GM23338 (cell line): ENCODE measurements around the gene ZKSCAN2. TPM values are rescaled to one million over a fixed set of nuclear protein-coding genes. Genes with fewer than 3 reads are reported as not detected.

Source experiments
- ATAC-seq: fragments of 200-7000 bp; cut with Tn5 transposase; 3 replicates; pipeline ENCODE4 v1.9.1; 2020
- DNase-seq: peaks from one replicate; pipeline ENCODE4 v3.0.0-alpha.2; 2015; ENCODE audit warnings: low spot score
- H2AFZ ChIP-seq: fragments of 200-600 bp; sonication (generic); 2 replicates; pipeline ENCODE4 v1.8.0; 2016; ENCODE audit warnings: antibody characterized with exemption, mild to moderate bottlenecking, moderate library complexity
- H3F3A ChIP-seq: fragments of 200-600 bp; sonication (generic); replicated peaks from 2 replicates; pipeline ENCODE4 v1.8.0; 2017; ENCODE audit warnings: antibody characterized with exemption, mixed run types, low read depth
- H3K27ac ChIP-seq: fragments of 200-600 bp; sonication (generic); 2 replicates; pipeline ENCODE4 v1.6.1; 2016; ENCODE audit warnings: low read depth
- H3K27me3 ChIP-seq: fragments of 200-600 bp; sonication (generic); 2 replicates; pipeline ENCODE4 v1.8.0; 2016; ENCODE audit warnings: mild to moderate bottlenecking, mixed run types, moderate library complexity; ENCODE audit not compliant: insufficient read depth
- H3K36me3 ChIP-seq: fragments of 200-600 bp; sonication (generic); 2 replicates; pipeline ENCODE4 v1.8.0; 2016; ENCODE audit warnings: mild to moderate bottlenecking; ENCODE audit not compliant: insufficient read depth
- H3K4me1 ChIP-seq: fragments of 200-600 bp; sonication (generic); 2 replicates; pipeline ENCODE4 v1.8.0; 2016; ENCODE audit warnings: mild to moderate bottlenecking, moderate library complexity; ENCODE audit not compliant: insufficient read depth
- H3K4me2 ChIP-seq: fragments of 200-600 bp; sonication (generic); 2 replicates; pipeline ENCODE4 v1.7.1; 2017; ENCODE audit warnings: mixed run types
- H3K4me3 ChIP-seq: fragments of 200-600 bp; sonication (generic); 2 replicates; pipeline ENCODE4 v1.6.1; 2016; ENCODE audit warnings: mixed run types
- H3K79me2 ChIP-seq: fragments of 200-600 bp; sonication (generic); replicated peaks from 2 replicates; pipeline ENCODE4 v1.8.0; 2017; ENCODE audit warnings: mild to moderate bottlenecking; ENCODE audit not compliant: insufficient read depth
- H3K9me2 ChIP-seq: fragments of 200-600 bp; sonication (generic); 2 replicates; pipeline ENCODE4 v1.8.0; 2017; ENCODE audit not compliant: insufficient read depth
- H4K20me1 ChIP-seq: fragments of 200-600 bp; sonication (generic); replicated peaks from 2 replicates; pipeline ENCODE4 v1.8.0; 2017; ENCODE audit warnings: mild to moderate bottlenecking; ENCODE audit not compliant: insufficient read depth
- H3K27ac Mint-ChIP-seq: 2 replicates; pipeline ENCODE4 v1.8.0; 2020; ENCODE audit warnings: inconsistent platforms, mild to moderate bottlenecking, moderate library complexity, mixed read lengths
- H3K27me3 Mint-ChIP-seq: 3 replicates; pipeline ENCODE4 v1.8.0; 2022; ENCODE audit warnings: low read depth, mild to moderate bottlenecking, moderate library complexity, mixed read lengths, inconsistent platforms; ENCODE audit not compliant: insufficient read depth, poor library complexity
- H3K36me3 Mint-ChIP-seq: 3 replicates; pipeline ENCODE4 v1.8.0; 2021; ENCODE audit warnings: low read depth, mild to moderate bottlenecking, inconsistent platforms, moderate library complexity, mixed read lengths
- H3K4me1 Mint-ChIP-seq: 3 replicates; pipeline ENCODE4 v1.8.0; 2020; ENCODE audit warnings: mild to moderate bottlenecking, inconsistent platforms, mixed read lengths
- H3K4me3 Mint-ChIP-seq: 3 replicates; pipeline ENCODE4 v1.8.0; 2021; ENCODE audit warnings: moderate library complexity, mild to moderate bottlenecking, inconsistent platforms, mixed read lengths
- H3K9me3 Mint-ChIP-seq: 3 replicates; pipeline ENCODE4 v1.8.0; 2020; ENCODE audit warnings: moderate library complexity, mild to moderate bottlenecking, inconsistent platforms, mixed read lengths
- ETS1 ChIP-seq: IDR thresholded peaks from 2 replicates; pipeline ENCODE4 v1.6.1; 2016; ENCODE audit warnings: antibody characterized with exemption
- EZH2 ChIP-seq: fragments of 200-600 bp; sonication (generic); IDR thresholded peaks from one replicate; pipeline ENCODE4 v1.8.0; 2017; ENCODE audit warnings: antibody characterized with exemption, mild to moderate bottlenecking, low read depth; ENCODE audit not compliant: unreplicated experiment
- EZH2phosphoT487 ChIP-seq: fragments of 200-600 bp; sonication (generic); IDR thresholded peaks from one replicate; pipeline ENCODE4 v1.8.1; 2018; ENCODE audit warnings: antibody characterized with exemption; ENCODE audit not compliant: unreplicated experiment
- POLR2AphosphoS5 ChIP-seq: IDR thresholded peaks from 2 replicates; pipeline ENCODE4 v1.6.1; 2016; ENCODE audit warnings: antibody characterized with exemption, low read depth
- REST ChIP-seq: IDR thresholded peaks from one replicate; pipeline ENCODE4 v1.6.1; 2018; ENCODE audit warnings: antibody characterized with exemption; ENCODE audit not compliant: unreplicated experiment
- STAT1 ChIP-seq: IDR thresholded peaks from one replicate; pipeline ENCODE4 v1.6.1; 2016; ENCODE audit warnings: antibody characterized with exemption; ENCODE audit not compliant: unreplicated experiment
- ZNF114 ChIP-seq: fragments of 250-450 bp; sonication (Bioruptor Pico); IDR thresholded peaks from 2 replicates; pipeline ENCODE4 v1.5.0; 2020; ENCODE audit warnings: mild to moderate bottlenecking, moderate library complexity
- ZNF331 ChIP-seq: fragments of 250-450 bp; sonication (Bioruptor Pico); IDR thresholded peaks from 2 replicates; pipeline ENCODE4 v1.5.0; 2020; ENCODE audit warnings: low read depth, mild to moderate bottlenecking, moderate library complexity
- ZNF462 ChIP-seq: fragments of 250-450 bp; sonication (Bioruptor Pico); IDR thresholded peaks from 2 replicates; pipeline ENCODE4 v1.5.0; 2020; ENCODE audit warnings: mild to moderate bottlenecking, moderate library complexity
- polyA plus RNA-seq: library from polyadenylated mRNA; unstranded; fragments of >200 nt; fragmentation: Nextera tagmentation; extraction: Ambion mirVana; gene quantifications from 2 replicates; pipeline ENCODE4 v1.2.1, GENCODE V29; 2016
- total RNA-seq: library from RNA; depleted of rRNA; stranded (reverse); fragments of >200 nt; shearing (Covaris generic); gene quantifications from 2 replicates; pipeline ENCODE4 v1.2.3, GENCODE V29; 2014

The ZKSCAN2 gene
- total and polyA plus RNA-seq, 2 experiments from 2014 or later: 2.0 to 8.8 TPM

- Histone ChIP-seq H3K4me2 (no peak overlapping the region), H3K79me2 (no peaks in the 10 kb centered on the region), H3K4me1 (no peaks in the 10 kb centered on the region), H3K9me2 (0 out of 2 replicates have a peak, but pooled peaks cover 5% of the 10 kb centered on the region), H3K4me3 (no peak overlapping the region), H3F3A (no peaks in the 10 kb centered on the region), H2AFZ (no peak overlapping the region), H3K27ac (no peak overlapping the region), H3K27me3 (no peaks in the 10 kb centered on the region), H4K20me1 (no peaks in the 10 kb centered on the region), H3K36me3 (no peaks in the 10 kb centered on the region)
- Mint-ChIP-seq H3K27ac (no peak overlapping the region), H3K4me1 (no peaks in the 10 kb centered on the region), H3K36me3 (no peaks in the 10 kb centered on the region), H3K9me3 (no peaks in the 10 kb centered on the region), H3K4me3 (no peak overlapping the region), H3K27me3 (peaks cover 4% of the 10 kb centered on the region)
- TF ChIP-seq ETS1 (no peak), ZNF114 (no peak), POLR2AphosphoS5 (no peak), ZNF331 (CRISPR knock-in tag) (no peak), ZNF462 (CRISPR knock-in tag) (no peak), REST (no peak), STAT1 (no peak), EZH2 (no peak), EZH2phosphoT487 (no peak)
- ATAC-seq (no peak), DNase-seq (no peak)
Observed at GRCh38 chr16:25213709-25214397, 43.8 kb downstream of the ZKSCAN2 start.
